22Rv1 (cell line): ENCODE data around the gene NTF4.
A peak's percentile ranks its signal among the peaks of the same experiment; 100 is the strongest.
"Not testable (repeated sequence)": the region's sequence is repeated elsewhere in the genome, so short reads cannot be mapped to it uniquely, and the experiment has no call there.

Experiments
- H3K27ac ChIP-seq: fragments of 450-650 bp; 2 replicates; pipeline ENCODE4 v1.5.1; 2017
- ZFX ChIP-seq: fragments of 450-650 bp; IDR thresholded peaks from 2 replicates; pipeline ENCODE4 v1.6.1; 2017; ENCODE audit warnings: antibody characterized with exemption, borderline replicate concordance
- TF ChIP-seq, protein P1 (sequence below): fragments of 450-650 bp; IDR thresholded peaks from 2 replicates; pipeline ENCODE4 v1.5.1; 2017; ENCODE audit warnings: mild to moderate bottlenecking

NTF4 gene

DNA sequence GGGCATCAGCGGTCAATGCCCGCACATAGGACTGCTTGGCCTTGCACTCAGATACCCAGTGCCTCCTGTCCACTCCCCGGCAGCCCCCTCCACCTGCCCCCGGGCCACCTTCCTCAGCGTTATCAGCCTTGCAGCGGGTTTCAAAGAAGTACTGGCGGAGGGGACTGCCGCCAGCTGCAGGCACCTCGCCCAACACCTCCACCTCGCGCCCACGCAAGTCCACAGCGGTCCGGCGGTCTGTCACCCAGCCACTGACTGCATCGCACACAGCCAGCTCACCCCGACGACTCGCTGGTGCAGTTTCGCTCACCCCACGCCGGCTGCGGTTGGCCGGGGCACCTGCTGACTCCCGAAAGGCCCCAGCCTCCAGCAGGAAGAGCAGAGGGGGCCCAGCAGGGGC lies 3.2 kb downstream of the NTF4 start:
- TF ChIP-seq, protein P1, sequence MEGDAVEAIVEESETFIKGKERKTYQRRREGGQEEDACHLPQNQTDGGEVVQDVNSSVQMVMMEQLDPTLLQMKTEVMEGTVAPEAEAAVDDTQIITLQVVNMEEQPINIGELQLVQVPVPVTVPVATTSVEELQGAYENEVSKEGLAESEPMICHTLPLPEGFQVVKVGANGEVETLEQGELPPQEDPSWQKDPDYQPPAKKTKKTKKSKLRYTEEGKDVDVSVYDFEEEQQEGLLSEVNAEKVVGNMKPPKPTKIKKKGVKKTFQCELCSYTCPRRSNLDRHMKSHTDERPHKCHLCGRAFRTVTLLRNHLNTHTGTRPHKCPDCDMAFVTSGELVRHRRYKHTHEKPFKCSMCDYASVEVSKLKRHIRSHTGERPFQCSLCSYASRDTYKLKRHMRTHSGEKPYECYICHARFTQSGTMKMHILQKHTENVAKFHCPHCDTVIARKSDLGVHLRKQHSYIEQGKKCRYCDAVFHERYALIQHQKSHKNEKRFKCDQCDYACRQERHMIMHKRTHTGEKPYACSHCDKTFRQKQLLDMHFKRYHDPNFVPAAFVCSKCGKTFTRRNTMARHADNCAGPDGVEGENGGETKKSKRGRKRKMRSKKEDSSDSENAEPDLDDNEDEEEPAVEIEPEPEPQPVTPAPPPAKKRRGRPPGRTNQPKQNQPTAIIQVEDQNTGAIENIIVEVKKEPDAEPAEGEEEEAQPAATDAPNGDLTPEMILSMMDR = no peak
- no peak for TF ChIP-seq ZFX
- H3K27ac ChIP-seq = no peak overlapping the region

DNA sequence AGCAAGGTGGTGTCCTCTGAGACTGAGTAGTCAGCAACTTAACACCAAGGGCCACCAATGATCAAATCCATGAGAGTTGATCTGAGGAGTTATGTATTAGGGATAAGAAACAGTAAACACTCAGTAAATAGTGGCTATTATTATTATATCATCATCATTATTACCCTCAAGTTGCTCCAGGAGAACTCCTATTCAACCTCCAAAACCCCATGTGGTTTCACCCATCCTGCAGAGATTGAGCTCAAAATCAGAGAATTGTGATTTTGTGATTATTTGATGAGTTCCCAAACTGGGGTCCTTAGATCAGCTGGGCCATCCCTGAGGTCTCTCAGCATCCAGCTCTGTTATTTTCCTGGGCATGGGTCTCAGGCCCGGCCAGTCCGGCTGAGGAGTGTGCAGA lies 3.6 kb downstream of the NTF4 start:
- H3K27ac ChIP-seq = no peak overlapping the region
- no peak for TF ChIP-seq ZFX
- TF ChIP-seq, protein P1 = no peak

DNA sequence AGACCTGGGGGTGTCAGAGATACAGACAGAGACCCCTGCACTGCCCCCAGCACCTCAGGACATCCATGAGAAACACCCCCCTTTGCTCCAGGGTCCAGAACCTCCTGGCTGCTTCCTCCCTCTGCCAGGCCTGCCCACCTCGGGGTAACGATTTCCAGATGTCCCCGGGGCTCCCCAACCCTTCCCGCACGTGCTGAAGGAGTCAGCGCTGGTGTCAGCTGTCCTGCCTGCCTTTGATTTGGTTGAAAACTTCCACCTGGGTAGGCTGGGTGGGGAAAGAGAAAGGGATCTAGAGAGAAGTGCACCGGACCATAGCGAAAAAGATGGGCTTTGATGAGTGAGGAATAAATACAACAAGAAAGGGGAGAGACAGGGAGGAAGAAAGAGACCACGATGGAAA lies 5.6 kb downstream of the NTF4 start:
- no peak for TF ChIP-seq ZFX
- TF ChIP-seq, protein P1 = no peak
- H3K27ac ChIP-seq = no peak overlapping the region

DNA sequence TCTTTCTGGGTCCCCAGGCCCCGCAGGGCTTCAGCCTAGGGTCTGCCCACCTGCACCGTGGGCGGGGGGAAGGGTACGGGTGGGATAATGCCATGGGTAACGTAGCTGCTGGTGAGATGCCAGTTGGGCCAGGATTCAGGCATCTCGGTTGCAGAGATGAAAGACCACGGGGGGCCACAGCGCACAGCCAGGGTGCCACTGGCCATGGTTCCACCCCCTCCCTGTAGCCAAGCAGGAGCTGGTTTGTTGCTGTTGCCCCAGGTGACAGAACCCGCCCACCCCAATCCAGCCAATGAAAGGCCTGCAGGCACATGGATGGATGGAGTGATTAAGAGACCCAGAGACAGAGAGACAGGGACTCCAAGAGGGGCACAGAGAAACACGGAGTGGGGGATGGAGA lies 6.1 kb downstream of the NTF4 start:
- no peak for TF ChIP-seq ZFX
- TF ChIP-seq, protein P1 = no peak

DNA sequence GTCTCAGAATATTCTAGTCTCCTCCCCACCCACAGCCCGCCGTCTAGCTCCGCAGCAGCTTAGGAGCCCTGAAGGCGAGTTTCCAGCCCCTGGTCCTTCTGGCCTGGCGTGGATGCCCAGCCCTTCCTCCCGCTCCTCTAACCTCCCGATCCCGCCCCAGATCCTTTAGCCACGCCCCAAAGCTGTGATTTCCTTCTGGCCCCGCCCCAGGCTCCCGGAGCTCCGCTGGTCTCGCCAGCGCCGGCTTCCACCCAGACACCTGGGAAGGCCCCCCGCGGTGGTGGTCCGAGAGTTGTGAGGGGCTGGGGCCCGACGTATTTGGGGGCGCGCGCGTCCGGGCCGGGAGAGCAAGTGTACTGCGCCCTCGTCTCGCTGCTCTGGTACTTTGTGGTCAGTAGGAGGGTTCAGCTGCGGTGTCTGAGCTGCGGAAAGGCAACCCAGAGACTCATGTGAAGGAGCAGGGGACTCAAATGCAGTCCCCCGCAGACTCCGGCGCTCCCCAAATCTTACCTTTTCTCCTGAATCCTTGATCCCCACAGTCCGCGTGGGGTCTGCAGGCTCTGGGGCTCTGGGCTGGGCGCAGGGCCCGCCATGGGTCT lies 6.9 kb downstream of the NTF4 start, which contains the start of gene CGB7:
Gene CGB7 (minus strand): TSS at position 114 of the 599 bp plus-strand sequence. CDS start 2,374 bp downstream, outside the sequence.
- H3K27ac ChIP-seq = no peak within 1 kb of the TSS
- TF ChIP-seq, protein P1 = no peak
- no peak for TF ChIP-seq ZFX

More for the DNA sequence above, 6.1 kb downstream of the NTF4 start:
- H3K27ac ChIP-seq = no peak overlapping the region

DNA sequence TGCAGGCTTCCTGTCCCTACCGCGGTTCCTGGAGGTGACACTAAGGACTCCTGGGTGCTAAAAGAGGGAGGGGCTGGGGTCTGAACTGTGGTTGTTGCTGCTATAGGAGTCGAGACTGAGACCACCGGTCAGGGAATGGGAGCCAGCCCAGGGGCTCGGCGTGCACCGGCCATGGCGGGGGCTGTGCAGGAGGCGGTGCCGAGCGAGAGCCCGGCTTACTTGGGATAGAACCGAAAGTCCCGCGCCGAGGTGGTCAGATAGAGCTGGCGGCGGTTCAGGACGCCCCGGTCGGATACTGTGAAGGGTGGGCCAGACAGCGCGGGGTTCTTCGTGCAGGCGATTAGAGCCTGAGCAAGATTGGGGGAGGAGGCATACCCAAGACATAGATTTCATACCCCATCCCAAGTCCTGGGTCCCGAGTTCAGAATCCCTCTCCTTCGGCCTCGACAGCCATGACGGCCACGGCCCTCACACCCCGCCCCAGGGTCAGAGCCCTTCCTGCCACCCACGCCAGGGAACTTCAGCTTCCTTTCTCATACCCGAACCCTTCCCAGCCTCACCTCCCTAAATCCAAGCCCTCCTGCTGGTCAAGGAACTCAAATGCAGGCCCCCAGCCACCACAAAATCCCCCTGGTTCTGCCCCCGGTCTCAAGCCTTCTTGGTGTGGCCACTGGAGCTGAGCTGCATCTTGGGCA lies 7.6 kb downstream of the NTF4 start:
- H3K27ac ChIP-seq = not testable (repeated sequence)

DNA sequence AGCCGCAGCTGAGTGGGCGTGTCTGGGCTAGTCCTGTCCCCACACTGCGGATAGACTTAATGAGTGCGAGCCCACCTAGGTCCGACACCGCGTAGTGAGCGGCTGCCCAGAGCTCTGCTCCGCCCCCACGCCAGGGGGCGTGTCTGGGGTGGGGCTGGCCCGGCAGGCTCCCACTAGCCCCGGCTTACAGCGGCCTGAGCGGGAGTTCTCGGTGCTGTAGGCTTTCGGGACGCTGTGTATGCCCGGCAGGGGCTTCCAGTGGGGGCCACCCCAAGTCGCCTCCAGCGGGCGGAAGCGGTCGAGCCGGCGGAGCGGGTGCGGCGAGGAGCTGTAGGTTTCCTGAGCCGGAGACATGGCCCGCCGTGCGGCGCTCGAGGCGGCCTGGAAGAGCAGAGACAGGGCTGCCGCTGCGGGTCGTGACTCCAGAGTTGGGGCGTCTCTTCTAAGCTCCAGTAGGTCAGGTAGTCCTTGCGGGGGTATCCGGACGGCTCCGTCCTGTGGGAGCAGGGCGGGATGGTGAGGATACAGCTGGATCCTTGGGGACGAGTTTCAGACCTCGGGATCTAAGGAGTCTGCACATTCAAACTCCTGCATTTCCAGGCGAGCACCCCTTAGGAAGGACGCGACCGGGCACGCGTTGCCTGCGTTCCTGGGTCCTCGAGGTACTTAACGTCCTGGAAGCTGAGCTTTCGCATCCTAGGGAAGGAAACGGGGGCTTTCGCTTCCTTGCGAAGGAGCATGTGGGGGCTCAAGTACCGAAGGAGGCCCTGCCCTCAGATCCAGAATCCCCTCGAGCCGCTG lies 8.3 kb downstream of the NTF4 start:
- H3K27ac ChIP-seq = no peak overlapping the region

DNA sequence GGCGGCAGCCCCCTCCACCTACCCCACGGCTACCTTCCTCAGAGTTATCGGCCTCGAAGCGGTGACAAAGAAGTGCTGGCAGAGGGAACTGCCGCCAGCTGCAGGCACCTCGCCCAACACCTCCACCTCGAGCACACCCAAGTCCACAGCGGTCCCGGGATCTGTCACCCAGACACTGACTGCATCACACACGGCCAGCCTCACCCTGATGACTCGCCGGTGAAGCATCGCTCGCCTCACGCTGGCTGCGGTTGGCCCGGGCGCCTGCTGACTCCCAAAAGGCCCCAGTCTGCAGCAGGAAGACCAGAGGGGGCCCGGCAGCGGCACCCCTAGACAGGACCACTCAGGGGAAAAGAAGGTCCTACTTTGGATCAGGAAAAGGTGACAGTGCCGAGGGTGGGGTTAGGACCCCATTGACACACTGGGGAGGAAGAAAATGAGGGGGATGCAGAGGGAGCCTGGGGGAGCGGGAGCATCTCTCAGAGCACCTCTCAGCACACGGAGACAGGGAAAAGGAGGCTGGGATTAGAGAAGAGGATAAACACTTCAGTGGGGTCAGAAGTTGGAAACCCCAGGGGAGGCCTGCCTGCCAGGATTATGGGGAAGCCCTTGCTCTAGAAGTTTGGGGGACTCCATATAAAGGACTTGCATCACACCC lies 14.1 kb downstream of the NTF4 start:
- not testable (repeated sequence) for H3K27ac ChIP-seq

More for the DNA sequence above, 8.3 kb downstream of the NTF4 start:
- TF ChIP-seq, protein P1 = peak; percentile 36
- TF ChIP-seq ZFX = no peak

DNA sequence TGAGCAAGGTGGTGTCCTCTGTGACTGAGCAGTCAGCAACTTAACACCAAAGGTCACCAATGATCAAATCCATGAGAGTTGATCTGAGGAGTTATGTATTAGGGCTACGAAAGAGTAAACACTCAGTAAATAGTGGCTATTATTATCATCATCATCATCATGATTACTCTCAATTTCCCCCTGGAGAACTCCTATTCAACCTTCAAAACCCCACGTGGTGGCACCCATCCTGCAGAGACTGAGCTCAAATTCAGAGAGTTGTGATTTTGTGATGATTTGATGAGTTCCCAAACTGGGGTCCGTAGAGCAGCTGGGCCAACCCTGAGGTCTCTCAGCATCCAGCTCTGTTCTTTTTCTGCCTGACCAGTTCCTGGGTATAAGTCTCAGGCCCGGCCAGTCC lies 14.8 kb downstream of the NTF4 start:
- H3K27ac ChIP-seq = not testable (repeated sequence)

DNA sequence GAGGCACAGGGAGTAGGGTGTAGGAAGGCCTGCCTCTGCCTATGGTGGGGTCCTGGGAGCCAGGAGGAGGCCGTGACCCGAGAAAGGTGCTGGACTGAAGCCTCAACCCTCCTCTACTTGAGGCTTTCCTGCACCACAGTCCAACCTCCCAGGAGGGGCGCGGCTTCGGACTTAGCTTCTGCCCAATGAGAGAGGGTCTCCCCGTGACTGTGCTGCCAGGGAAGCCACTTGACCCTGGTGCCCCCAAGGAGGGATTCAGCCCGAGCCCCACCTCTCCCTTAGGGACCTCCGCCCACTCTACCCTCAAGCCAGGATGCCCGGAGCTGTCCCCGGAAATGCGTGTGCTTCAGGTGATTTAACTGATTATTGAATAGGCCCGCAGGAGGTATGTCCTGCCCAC lies 15.6 kb downstream of the NTF4 start, which contains the start of gene CGB8:
Gene CGB8 (minus strand): TSS at position 101 of the 400 bp plus-strand sequence. CDS start 372 bp downstream, outside the sequence.
- H3K27ac ChIP-seq = not testable (repeated sequence)

DNA sequence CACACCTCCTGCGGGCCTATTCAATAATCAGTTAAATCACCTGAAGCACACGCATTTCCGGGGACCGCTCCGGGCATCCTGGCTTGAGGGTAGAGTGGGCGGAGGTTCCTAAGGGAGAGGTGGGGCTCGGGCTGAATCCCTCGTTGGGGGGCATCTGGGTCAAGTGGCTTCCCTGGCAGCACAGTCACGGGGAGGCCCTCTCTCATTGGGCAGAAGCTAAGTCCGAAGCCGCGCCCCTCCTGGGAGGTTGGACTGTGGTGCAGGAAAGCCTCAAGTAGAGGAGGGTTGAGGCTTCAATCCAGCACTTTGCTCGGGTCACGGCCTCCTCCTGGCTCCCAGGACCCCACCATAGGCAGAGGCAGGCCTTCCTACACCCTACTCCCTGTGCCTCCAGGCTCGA lies 21.1 kb downstream of the NTF4 start, which contains the start of gene CGB5:
Gene CGB5 (plus strand): TSS at position 301 of the 400 bp plus-strand sequence. CDS start 362 bp downstream, outside the sequence.
- not testable (repeated sequence) for H3K27ac ChIP-seq
